ENCODE data around the gene ITGB4. TPM values are rescaled to one million over a fixed set of nuclear protein-coding genes. Genes with fewer than 3 reads are reported as not detected.
"Not testable (repeated sequence)": the region's sequence is repeated elsewhere in the genome, so short reads cannot be mapped to it uniquely, and the experiment has no call there.

Gene ITGB4
- total RNA-seq, 1 experiment from 2014 or later: 0.17 TPM

GRCh38 chr17:75752802-75753513, 31.7 kb downstream of the ITGB4 start:
- DNase-seq (ENCODE audit: low read depth): no peak

GRCh38 chr17:75753514-75754377, 32.5 kb downstream of the ITGB4 start:
- DNase-seq (ENCODE audit: low read depth): peak; percentile 65

- no peak for DNase-seq (ENCODE audit: low read depth)
Observed at GRCh38 chr17:75754378-75755204, 33.3 kb downstream of the ITGB4 start.

- DNase-seq (ENCODE audit: low read depth): peak; percentile 69
Observed at GRCh38 chr17:75755205-75755901, 34.1 kb downstream of the ITGB4 start.

- DNase-seq (ENCODE audit: low read depth): no peak
Observed at GRCh38 chr17:75755990-75756389, 34.7 kb downstream of the ITGB4 start.

- no peak for DNase-seq (ENCODE audit: low read depth)
Observed at GRCh38 chr17:75756451-75757085, 35.3 kb downstream of the ITGB4 start.

GRCh38 chr17:75757086-75757681, 35.9 kb downstream of the ITGB4 start:
- DNase-seq (ENCODE audit: low read depth): no peak

- no peak for DNase-seq (ENCODE audit: low read depth)
Observed at GRCh38 chr17:75758131-75758905, 37.1 kb downstream of the ITGB4 start.

GRCh38 chr17:75759457-75759856, 38.2 kb downstream of the ITGB4 start:
- DNase-seq (ENCODE audit: low read depth): no peak

GRCh38 chr17:75759978-75760640, 38.9 kb downstream of the ITGB4 start:
- DNase-seq (ENCODE audit: low read depth): not testable (repeated sequence)

- DNase-seq (ENCODE audit: low read depth): no peak
Observed at GRCh38 chr17:75762513-75763268, 41.4 kb downstream of the ITGB4 start.

- DNase-seq (ENCODE audit: low read depth): no peak
Observed at GRCh38 chr17:75763269-75763607, 42.0 kb downstream of the ITGB4 start.

- DNase-seq (ENCODE audit: low read depth): no peak
Observed at GRCh38 chr17:75763613-75764416, 42.6 kb downstream of the ITGB4 start.

GRCh38 chr17:75764417-75764710, 43.1 kb downstream of the ITGB4 start:
- no peak for DNase-seq (ENCODE audit: low read depth)

GRCh38 chr17:75764711-75765421, 43.6 kb downstream of the ITGB4 start, which contains the start of gene GALK1:
TSS of gene GALK1 (minus strand) at chr17:75765192. CDS start at chr17:75765136, 56 bp downstream.
- DNase-seq (ENCODE audit: low read depth): peak; percentile 72

- DNase-seq (ENCODE audit: low read depth): no peak
Observed at GRCh38 chr17:75765981-75766380, 44.7 kb downstream of the ITGB4 start.

- DNase-seq (ENCODE audit: low read depth): no peak
Observed at GRCh38 chr17:75767881-75768280, 46.6 kb downstream of the ITGB4 start.

Data from LHCN-M2 (cell line).